Frontal cortex (tissue), 4 donors: ENCODE results near the gene INPP5J. TPM values are rescaled to one million over a fixed set of nuclear protein-coding genes. Genes with fewer than 3 reads are reported as not detected.
A peak's percentile ranks its signal among the peaks of the same experiment; 100 is the strongest.
"Not testable (repeated sequence)": the region's sequence is repeated elsewhere in the genome, so short reads cannot be mapped to it uniquely, and the experiment has no call there.

ENCODE experiments used
- DNase-seq, 2 donors: peaks; one replicate each; pipeline ENCODE4 v3.0.0; 2012; ENCODE audit warnings: low spot score in 2 of 2
- FAIRE-seq: peaks from 2 replicates; lab custom pipeline; 2012; peaks lifted over from hg19 to GRCh38; lab: Jason Lieb, UNC
- total RNA-seq: library from RNA; depleted of rRNA; stranded (reverse); fragments of >200 nt; gene quantifications from one replicate; pipeline ENCODE4 v1.2.3, GENCODE V29; 2014
- donor health status: control.
- donor health status: control.
- donor health status: control.

The INPP5J gene
- total RNA-seq, 1 donor from 2014 or later = 2.0 TPM

- FAIRE-seq (no peak), DNase-seq (peak in 1 of 2 donors; percentile 12)
These were observed 35.9 kb upstream of the INPP5J start for GRCh38 chr22:31086703-31087330.

DNA sequence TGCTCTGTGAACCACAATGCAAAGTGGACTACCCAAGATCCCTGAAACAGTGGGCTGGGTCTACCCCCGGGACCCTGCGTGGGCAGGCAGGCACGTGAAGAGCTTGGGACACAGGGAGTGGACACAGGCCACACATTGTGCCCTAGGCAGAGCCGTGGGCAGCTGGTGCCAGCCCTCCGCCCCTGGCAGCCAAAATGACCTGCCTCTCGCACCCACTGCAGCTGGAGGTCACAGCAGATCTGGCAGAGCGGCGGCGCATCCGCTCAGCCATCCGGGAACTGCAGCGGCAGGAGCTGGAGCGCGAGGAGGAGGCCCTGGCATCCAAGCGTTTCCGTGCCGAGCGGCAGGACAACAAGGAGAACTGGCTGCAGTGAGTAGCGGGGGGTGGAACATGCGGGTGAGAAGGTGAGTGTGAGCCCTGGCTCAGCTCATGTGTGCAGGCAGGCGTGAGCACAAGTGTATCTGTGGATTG lies 35.0 kb upstream of the INPP5J start:
- DNase-seq = no peak
- no peak for FAIRE-seq

GRCh38 chr22:31088233-31088986 lies 34.4 kb upstream of the INPP5J start:
- no peak for FAIRE-seq
- DNase-seq = no peak

DNA sequence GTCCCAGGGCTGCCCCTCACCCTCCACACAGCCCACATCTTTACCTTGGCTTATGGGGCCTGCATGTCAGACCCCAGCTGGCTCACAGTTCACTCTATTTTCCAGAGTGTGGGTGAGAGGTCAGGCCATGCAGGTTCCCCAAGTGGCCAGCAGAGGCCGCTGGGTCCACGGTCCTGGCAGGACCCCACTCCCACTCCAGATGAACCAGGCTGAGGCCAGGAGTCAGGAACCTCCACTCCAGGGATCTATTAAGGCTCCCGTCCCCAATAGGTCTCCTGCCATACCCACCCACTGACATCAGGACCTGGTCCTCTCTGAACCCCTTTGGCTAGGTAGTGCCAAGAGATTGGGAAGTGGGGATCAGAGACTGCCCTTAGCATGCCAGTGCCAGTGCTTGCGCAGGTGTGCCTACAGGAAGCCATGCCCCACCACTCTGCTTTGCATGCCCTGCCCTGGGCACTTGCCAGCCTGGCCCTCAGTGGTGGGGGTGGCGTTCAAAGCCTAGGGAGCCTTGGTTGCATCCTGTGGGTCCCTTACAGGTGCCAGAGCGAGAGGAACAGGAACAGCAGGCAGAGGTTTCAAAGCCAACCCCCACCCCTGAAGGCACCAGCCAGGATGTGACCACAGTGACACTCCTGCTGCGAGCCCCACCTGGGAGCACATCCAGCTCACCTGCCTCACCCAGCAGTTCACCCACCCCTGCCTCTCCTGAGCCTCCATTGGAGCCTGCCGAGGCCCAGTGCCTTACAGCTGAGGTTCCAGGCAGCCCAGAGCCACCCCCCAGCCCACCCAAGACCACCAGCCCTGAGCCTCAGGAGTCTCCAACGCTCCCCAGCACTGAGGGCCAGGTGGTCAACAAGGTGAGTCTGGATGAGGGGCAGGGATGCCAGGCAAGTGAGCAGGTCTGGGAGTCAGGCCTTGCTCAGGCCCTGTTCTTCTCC lies 33.3 kb upstream of the INPP5J start:
- DNase-seq (peak; percentile 68 to 74), FAIRE-seq (no peak)

- DNase-seq (no peak), FAIRE-seq (no peak)
These were observed 32.3 kb upstream of the INPP5J start for GRCh38 chr22:31090217-31091085.

DNA sequence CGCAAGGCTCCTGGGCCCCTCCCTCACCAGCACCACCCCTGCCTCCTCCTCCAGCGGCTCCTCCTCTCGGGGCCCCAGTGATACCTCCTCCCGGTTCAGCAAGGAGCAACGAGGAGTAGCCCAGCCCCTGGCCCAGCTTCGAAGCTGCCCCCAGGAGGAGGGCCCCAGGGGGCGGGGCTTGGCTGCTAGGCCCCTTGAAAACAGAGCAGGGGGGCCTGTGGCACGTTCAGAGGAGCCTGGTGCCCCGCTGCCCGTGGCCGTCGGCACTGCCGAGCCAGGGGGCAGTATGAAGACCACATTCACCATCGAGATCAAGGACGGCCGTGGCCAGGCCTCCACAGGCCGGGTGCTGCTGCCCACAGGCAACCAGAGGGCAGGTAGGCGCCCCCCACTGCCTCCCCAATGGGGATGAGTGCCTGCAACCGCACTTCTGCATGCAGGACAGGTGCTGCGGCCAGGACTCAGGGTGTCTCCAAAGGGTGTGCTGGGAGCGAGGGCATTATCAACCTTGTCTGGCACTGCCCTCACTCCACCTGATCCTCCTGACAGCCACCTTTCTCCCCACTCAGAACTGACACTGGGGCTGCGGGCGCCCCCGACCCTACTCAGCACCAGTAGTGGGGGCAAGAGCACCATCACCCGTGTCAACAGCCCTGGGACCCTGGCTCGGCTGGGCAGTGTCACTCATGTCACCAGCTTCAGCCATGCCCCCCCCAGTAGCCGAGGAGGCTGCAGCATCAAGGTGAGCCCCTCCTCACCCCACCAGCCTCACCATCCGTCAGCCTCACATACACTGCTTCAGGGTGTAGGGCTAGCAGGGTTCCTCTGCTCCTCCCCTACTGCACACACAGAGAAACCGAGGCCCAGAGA lies 31.4 kb upstream of the INPP5J start:
- DNase-seq (peak in 1 of 2 donors; percentile 16), FAIRE-seq (no peak)

DNA sequence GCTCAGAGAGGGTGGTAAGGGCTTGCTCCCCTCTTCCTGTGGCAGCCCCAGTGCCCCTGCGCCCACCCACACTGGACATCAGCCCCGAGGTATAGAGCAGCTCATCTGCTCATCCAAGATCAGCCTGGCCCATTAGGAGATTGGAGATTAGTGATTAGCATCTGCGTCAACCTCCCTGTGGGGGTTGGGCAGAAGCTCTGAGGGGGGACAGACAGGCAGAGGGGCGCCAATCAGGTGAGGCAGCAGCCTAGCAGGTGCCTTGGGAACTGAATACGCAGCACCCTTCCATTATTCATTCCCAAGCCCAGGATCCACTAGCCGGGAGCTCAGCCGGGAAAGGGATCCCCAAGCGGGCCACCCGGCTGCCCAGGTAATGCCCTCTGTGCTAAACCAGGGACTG lies 30.6 kb upstream of the INPP5J start:
- FAIRE-seq (no peak), DNase-seq (peak in 1 of 2 donors; percentile 14)

GRCh38 chr22:31093086-31093850 lies 29.5 kb upstream of the INPP5J start:
- DNase-seq = peak; percentile 71

GRCh38 chr22:31094021-31094551 lies 28.7 kb upstream of the INPP5J start:
- DNase-seq (peak in 1 of 2 donors; percentile 53), FAIRE-seq (no peak)

More at GRCh38 chr22:31093086-31093850, 29.5 kb upstream of the INPP5J start:
- no peak for FAIRE-seq

DNA sequence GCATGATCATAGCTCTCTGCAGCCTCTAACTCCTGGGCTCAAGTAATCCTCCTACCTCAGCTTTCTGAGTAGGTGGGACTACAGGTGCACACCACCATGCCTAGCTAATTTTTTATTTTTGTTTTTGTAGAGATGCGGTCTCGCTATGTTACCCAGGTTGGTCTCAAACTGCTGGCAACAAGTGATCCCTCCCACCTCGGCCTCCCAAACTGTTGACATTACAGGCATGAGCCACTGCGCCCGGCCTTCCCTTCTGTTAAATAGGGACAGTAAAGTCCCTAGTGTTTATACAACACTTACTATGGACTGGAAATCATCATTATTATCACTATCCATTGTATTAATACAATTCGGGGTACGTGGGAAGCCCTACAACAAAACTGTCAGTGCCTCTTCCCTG lies 28.0 kb upstream of the INPP5J start:
- DNase-seq = peak in 1 of 2 donors; percentile 14
- FAIRE-seq = no peak

DNA sequence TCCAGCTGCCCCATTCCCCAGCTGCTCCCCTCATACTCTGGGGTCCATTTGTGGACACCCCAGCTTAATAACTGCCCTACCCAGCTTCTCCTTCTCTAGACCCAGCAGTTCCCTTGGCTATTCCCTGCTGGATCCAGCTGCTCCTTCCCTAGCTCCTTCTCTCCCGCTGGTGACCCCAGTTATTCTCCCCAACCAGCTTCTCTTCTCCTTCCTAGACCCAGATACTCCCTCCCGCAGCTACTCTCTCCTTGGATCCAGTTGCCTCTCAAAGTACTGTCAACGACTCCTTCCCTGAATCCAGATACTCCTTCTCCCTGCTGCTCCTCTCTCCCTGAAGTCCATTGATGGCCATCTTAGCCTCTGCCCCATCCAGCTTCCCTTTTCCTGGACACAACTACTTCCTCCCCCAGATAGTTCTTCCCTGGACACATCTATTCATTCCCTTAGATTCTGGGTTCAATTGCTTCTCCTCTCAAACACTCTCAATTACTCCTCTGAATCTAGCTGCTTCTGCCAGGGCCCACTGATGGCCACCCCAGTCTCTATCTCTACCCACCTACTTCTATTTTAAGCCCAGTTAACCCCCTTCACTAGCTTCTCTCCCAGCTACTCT lies 27.0 kb upstream of the INPP5J start:
- FAIRE-seq (no peak), DNase-seq (no peak)

DNA sequence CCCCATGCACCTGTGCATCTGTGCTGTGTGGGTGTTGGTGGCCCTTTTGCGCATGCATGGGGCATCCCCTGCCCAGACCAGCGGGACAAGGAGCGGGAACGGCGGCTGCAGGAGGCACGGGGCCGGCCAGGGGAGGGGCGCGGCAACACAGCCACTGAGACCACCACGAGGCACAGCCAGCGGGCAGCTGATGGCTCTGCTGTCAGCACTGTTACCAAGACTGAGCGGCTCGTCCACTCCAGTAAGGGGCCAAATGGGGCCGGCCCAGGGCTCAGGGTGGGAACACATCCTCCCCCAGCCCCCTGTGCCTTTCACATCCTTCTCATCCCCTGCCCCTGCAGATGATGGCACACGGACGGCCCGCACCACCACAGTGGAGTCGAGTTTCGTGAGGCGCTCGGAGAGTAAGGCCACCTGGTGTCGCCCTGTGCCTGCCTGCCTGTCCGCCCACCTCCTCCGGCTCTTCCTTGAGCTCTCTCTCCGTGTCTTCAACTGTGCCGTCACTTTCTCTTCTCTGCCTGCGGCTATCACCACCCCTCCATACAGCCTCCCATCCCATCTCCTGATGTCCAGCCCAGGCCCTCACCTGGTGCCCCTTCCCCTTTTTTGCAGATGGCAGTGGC lies 26.0 kb upstream of the INPP5J start:
- FAIRE-seq (no peak), DNase-seq (peak in 1 of 2 donors; percentile 19)

- not testable (repeated sequence) for FAIRE-seq
- DNase-seq = peak in 1 of 2 donors; percentile 20
These were observed 25.2 kb upstream of the INPP5J start for GRCh38 chr22:31097539-31097938.

- DNase-seq (peak in 1 of 2 donors; percentile 25), FAIRE-seq (no peak)
These were observed 24.7 kb upstream of the INPP5J start for GRCh38 chr22:31097941-31098631.

GRCh38 chr22:31098632-31099110 lies 24.1 kb upstream of the INPP5J start:
- peak in 1 of 2 donors; percentile 51 for DNase-seq

DNA sequence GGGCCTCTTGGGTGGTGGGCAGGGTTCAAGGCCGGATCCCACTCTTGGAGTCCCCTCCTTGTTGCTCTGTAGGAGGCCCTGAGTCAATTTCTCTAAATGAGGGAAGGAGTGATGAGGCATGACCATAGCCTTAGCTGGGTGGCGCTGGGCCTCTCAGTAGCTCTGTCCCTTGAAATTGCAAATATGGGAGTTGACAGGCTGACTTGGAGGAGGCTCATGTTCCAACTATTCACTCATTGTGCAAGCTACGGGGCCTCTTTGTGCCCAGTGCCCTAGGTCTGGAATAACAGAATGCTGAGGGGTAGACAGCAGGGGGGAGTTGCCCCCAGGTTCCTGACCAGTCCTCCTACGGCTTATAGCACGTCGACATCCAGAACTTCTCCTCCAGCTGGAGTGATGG lies 23.4 kb upstream of the INPP5J start:
- FAIRE-seq (no peak), DNase-seq (no peak)

More at GRCh38 chr22:31098632-31099110, 24.1 kb upstream of the INPP5J start:
- no peak for FAIRE-seq
